GM12801 (cell line): ENCODE data around the gene DNAJC5G.

Source experiments
- CTCF ChIP-seq: IDR thresholded peaks from one replicate; pipeline ENCODE4 v1.5.1; 2011; ENCODE audit warnings: control low read depth; ENCODE audit not compliant: insufficient read length; ENCODE audit errors: extremely low read depth

Gene DNAJC5G

GRCh38 chr2:27307545-27308358 lies 32.5 kb downstream of the DNAJC5G start:
- TF ChIP-seq CTCF, result no peak

GRCh38 chr2:27308359-27308881 lies 33.2 kb downstream of the DNAJC5G start, which contains the start of gene UCN:
Gene UCN, minus strand, starts transcription at chr2:27308445. Its CDS starts 550 bp downstream, at chr2:27307895.
- no peak for TF ChIP-seq CTCF

GRCh38 chr2:27309651-27310050 lies 34.4 kb downstream of the DNAJC5G start:
- no peak for TF ChIP-seq CTCF

GRCh38 chr2:27312152-27312551 lies 36.9 kb downstream of the DNAJC5G start:
- no peak for TF ChIP-seq CTCF

GRCh38 chr2:27313882-27314645 lies 38.8 kb downstream of the DNAJC5G start:
- TF ChIP-seq CTCF, result no peak

- no peak for TF ChIP-seq CTCF
These were observed 39.5 kb downstream of the DNAJC5G start for GRCh38 chr2:27314709-27315108.

GRCh38 chr2:27315122-27315521 lies 39.9 kb downstream of the DNAJC5G start:
- no peak for TF ChIP-seq CTCF
